Measurements from ENCODE around the gene DZIP1. TPM values are rescaled to one million over a fixed set of nuclear protein-coding genes. Genes with fewer than 3 reads are reported as not detected.
"Not testable (repeated sequence)": the region's sequence is repeated elsewhere in the genome, so short reads cannot be mapped to it uniquely, and the experiment has no call there.

DZIP1 gene, protein sequence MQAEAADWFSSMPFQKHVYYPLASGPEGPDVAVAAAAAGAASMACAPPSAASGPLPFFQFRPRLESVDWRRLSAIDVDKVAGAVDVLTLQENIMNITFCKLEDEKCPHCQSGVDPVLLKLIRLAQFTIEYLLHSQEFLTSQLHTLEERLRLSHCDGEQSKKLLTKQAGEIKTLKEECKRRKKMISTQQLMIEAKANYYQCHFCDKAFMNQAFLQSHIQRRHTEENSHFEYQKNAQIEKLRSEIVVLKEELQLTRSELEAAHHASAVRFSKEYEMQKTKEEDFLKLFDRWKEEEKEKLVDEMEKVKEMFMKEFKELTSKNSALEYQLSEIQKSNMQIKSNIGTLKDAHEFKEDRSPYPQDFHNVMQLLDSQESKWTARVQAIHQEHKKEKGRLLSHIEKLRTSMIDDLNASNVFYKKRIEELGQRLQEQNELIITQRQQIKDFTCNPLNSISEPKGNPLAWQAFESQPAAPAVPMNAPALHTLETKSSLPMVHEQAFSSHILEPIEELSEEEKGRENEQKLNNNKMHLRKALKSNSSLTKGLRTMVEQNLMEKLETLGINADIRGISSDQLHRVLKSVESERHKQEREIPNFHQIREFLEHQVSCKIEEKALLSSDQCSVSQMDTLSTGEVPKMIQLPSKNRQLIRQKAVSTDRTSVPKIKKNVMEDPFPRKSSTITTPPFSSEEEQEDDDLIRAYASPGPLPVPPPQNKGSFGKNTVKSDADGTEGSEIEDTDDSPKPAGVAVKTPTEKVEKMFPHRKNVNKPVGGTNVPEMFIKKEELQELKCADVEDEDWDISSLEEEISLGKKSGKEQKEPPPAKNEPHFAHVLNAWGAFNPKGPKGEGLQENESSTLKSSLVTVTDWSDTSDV
- 10 to 100 TPM; 24.8 to 36.7 (median 30.1) TPM for polyA plus RNA-seq (ENCODE audit: insufficient read length in 10 of 10)
- long read RNA-seq, donor 1, partial matches to known transcripts: 10 of 10 reads
- long read RNA-seq, donor 1, other reads (novel, unspliced or antisense): 0 of 10 reads
- long read RNA-seq, donor 2: 0 reads
- long read RNA-seq, donor 3: 0 reads
- long read RNA-seq, donor 4, partial matches to known transcripts: 13 of 14 reads
- long read RNA-seq, donor 4, other reads (novel, unspliced or antisense): 0 of 14 reads
- long read RNA-seq, donor 5, partial matches to known transcripts: 31 of 47 reads
- long read RNA-seq, donor 5, other reads (novel, unspliced or antisense): 14 of 47 reads
- long read RNA-seq, donor 6: 0 reads
- long read RNA-seq, donor 7: 0 reads
- long read RNA-seq, donor 8, partial matches to known transcripts: 7 of 8 reads
- long read RNA-seq, donor 8, other reads (novel, unspliced or antisense): 0 of 8 reads
- long read RNA-seq, donor 9: 0 reads

DNA sequence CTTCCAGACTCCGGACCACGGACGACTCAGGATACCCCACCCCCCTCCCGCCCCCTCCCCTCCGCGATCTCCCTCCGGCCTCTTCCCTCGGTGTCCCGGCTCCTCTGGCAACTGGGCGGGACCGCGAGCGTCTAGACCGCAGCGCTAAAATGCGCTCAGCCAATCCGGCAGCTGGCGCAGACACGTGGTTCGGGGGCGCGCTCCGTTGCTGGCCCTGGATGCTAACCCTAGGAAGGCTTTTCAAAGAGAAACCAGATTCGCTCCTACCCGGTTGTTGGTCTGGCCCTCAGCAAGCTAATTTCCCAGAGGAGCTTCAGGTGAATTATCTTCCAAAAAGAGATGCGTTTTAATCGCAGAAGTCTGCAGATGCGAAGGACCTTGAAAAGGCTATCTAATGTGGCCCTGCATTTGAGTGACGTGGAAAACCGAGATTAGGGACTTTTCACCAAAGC lies at the start of gene DZIP1:
Gene DZIP1 (minus strand): TSS at position 106 of the 452 bp plus-strand sequence. CDS start 2,677 bp downstream, outside the sequence.
- peak; percentile 82 to 93 (median 90) for DNase-seq

DNA sequence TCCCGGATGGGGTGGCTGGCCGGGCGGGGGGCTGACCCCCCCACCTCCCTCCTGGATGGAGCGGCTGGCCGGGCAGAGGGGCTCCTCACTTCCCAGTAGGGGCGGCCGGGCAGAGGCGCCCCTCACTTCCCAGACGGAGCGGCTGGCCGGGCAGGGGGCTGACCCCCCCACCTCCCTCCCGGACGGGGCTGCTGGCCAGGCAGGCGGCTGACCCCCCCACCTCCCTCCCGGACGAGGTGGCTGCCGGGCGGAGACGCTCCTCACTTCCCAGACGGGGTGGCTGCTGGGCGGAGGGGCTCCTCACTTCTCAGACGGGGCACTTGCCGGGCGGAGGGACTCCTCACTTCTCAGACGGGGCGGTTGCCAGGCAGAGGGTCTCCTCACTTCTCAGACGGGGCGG lies 46.5 kb upstream of the DZIP1 start:
- DNase-seq: not testable (repeated sequence)

DNA sequence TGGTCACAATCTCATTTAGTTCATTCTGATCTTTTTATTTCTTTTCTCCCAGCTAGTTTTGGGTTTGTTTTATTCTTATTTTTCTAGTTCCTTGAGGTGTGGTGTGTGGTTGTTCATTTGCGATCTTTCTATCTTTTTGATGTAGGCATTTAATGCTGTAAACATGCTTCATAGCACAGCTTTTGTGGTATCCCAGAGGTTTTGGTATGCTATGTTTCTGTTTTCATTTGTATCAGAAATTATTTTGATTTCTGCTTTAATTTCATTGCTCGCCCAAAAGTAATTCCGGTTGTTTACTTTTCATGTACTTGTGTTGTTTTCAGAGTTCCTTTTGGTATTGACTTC lies 45.0 kb upstream of the DZIP1 start:
- no peak for DNase-seq

DNA sequence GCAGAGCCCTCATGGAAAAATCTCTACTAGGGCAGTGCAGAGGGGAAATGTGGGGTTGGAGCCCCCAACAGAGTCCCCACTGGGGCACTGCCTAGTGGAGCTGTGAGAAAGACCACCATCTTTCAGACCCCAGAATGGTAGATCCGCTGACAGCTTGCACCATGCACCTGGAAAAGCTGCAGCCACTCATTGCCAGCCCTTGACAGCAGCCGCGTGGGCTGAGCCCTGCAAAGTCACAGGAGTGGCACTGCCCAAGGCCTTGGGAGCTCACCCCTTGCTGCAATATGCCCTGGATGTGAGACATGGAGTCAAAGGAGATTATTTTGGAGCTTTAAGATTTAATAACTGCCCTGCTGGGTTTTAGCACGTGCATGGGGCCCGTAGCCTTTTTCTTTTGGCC lies 40.5 kb upstream of the DZIP1 start:
- not testable (repeated sequence) for DNase-seq

DNA sequence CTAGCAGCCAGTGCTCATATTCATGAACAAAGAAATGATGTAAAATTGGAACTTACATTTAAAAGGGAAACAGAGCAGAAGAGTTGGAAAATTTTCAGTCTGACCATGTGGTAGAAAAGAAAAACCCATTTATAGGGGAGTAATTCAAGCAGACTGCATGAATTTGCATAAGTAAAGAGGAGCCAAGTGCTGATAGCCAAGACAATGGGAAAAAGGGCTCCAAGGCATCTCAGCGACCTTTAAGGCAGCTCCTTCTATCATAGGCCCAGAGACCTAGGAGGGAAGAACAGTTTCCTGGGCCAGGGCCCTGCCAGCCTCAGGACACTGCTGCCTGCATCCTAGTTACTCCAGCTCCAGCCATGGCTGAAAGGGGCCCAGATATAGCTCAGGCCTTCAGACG lies 39.9 kb upstream of the DZIP1 start:
- DNase-seq: no peak

DNA sequence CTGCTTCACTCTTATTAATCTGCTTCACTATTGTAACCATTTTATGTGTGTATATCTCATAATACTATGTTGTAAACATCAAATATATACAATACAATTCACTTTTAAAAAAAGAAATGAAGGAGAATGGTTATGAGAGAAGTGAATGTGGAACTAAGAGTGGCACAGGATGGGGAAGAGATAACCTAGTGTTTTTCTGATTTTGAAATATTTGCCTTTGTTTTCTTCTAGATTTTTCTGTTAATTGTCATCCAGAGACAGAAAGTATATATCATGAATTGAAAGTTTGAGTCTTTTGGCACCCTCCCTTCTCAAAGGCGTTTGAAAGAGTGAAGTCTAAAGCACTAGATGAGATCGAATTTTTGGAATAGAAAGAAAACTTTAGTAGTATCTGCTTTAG lies 35.2 kb upstream of the DZIP1 start:
- DNase-seq: no peak

DNA sequence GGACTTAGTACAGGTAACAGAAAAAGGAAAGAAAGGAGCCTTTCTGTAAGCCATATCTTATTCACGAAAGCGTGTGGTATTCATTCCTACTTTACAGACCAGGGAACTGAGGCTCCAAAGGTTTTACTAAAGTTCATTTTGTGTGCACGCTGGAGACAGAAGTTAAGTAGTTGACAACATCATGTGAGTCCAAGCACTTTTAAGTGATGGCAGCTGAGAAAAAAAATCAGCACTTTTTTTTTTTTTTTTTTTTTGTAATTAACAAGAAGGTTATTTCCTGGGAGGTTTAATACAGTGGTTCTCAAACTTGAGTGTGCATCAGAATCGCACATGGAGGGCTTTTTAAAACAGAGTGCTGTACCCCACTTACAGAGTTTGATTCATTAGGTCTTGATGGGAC lies 34.5 kb upstream of the DZIP1 start:
- no peak for DNase-seq

DNA sequence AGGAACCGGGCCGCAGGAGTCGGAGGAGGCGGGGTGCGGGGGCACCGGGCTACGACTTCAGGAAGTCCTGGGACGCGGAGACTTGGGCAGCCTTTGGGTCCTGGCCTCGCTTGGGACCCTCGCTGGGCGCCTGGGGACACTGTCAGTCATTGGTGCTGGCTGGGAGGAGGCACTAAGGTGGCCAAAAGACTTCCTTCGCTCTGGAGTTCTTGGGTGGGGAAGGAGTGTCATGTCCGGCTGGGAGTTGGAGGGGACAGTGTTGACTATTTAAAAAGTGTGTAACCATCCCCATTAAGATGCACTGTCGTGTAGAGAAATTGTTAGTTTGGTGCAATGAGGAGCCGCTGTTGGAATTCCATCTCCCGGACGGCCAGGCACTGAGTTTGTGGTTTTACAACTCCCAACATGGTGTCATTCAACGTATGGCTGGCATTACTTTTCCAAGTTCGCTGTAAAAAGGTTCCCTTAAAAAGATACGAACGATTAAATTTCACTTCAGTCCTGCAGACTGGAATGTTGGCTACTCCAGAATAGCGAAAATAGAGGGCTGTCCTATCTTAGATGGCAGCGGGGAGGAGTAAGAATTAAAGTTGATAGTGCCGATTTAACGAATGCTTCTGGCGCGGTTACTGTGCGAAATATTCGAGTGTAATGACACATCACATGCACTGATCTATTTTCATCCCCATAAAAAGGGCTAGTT lies 33.2 kb upstream of the DZIP1 start:
- DNase-seq: peak; percentile 24 to 65 (median 26)

DNA sequence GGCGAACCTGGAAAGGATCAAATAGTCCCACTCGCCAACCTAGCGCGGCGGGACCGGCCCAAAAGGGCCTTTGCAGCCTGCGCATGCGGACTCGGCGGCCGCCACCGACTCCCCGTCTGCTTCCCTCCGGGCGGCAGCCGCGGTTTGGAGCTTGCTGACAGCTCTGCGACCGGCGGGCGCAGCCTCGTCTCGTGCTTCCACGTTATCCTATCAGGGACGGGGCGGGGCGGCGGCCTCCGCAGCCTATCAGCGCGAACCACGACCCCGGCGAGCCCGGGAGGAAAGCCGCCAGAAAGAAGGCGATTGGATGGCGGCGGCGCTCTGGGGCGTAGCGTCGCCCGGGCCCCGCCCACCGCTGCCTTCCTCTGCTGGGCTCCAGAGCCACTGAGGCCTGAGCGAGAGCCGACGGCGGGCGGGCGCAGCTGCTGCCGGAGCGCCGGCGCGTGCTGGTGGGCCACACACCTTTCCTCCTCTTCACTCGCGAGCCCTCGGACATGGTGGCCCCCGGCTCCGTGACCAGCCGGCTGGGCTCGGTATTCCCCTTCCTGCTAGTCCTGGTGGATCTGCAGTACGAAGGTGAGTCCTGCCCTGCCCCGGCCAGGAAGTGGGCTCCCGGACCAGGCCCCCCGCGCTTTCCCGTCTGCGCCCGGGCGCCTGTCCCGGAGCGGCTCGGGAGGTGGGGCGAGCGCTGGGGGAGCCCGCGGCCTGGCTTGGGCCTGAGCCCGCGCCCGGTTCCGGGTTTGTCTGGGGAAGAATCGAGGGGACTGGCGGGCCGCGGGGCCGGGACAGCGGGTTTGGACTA lies 32.5 kb upstream of the DZIP1 start, which contains the start of gene DNAJC3:
Gene DNAJC3 (plus strand): TSS at position 378 of the 802 bp plus-strand sequence. CDS start 117 bp downstream, at position 495.
- peak; percentile 99 to 100 (median 99) for DNase-seq

DNA sequence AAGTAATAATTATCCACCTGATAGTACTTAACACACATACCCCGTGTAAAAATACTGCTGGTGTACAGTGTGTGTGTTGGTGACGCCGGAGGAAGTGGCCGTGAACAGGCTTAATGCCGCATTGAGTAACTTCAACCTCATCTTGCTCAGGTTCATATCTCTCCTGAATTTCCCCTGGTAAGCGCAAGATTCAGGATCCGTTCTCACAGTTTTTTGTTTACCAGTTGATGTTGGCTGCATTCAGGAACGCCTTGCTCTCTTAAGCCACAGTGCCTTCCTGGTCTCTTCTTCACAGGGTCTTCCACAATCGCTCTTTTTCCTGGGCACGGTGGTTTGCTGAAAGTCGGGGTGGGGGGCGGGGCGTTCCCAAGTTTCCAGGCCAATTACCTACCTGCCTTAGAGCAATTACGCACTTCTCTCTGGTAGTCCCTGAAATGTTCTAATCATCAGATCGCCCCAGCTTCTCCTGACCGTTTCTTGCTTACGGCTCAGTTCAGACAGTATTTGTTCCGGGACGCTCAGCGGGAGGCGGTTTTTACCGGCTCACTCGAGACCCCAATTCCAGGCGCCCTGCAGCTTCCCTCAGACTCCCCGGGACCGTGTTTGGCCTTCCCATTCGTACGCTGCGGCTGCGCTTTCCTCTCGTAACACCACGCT lies 31.7 kb upstream of the DZIP1 start:
- peak in 1 of 3 donors; percentile 6 for DNase-seq

DNA sequence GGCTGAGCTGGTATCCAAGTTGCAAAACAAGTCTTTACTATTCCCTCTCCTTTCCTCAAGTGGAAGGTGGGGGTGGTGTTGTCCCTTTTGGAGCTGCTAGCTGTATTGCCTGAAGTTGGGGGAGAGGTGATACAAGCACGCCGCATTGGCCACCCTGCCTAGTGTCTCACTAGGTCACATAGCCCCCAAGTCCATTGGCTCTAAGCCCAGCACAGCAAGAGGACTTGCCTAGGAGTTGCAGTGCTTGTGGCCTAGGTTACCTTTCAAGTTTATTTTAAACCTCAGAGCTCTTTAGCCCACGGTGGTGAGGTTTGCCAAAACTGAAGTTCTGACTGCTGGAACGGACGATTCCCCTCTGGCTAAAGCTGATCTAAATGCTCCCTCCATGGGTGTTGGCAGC lies 27.1 kb upstream of the DZIP1 start:
- no peak for DNase-seq

DNA sequence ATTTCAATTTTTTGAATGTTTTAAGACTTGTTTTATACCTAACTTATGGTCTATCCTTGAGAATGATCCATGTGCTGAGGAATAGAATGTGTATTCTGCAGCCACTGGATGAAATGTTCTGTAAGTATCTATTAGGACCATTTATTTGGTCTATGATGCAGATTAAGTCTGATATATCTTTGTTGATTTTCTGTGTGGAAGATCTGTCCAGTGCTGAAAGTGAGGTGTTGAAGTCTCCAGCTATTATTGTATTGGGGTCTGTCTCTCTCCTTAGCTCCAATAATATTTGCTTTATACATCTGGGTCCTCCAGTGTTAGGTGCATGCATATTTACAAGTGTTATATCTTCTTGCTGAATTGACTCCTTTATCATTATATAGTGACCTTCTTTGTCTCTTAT lies 22.7 kb upstream of the DZIP1 start:
- not testable (repeated sequence) for DNase-seq

DNA sequence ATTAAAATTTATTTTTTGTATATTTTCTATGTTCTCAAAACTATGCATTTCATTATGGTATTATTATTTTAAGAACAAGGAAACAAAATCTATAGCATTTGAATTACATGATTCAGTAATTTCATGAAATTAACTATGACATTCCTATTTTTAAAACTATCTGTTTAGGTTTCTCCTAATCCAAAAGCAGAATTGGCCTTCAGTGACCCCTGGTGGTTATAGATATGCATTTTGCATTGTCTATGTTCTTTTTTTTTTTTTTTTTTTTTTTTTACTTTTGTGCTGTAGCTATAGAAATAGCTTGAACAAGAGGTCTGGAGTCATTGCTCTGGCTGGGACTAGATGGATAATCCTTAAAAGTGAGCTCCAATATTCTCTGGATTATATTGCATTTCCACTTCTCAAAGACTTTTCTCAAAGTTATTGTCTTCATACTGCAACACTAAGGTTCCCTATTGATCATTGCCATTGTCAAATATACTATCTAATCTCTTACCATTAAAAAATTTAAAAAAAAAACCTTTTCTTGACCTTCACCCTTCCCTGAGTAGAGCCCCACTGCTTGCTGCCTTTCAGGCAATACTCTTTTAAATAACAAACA lies 16.6 kb upstream of the DZIP1 start:
- DNase-seq: peak; percentile 41 to 69 (median 46)

DNA sequence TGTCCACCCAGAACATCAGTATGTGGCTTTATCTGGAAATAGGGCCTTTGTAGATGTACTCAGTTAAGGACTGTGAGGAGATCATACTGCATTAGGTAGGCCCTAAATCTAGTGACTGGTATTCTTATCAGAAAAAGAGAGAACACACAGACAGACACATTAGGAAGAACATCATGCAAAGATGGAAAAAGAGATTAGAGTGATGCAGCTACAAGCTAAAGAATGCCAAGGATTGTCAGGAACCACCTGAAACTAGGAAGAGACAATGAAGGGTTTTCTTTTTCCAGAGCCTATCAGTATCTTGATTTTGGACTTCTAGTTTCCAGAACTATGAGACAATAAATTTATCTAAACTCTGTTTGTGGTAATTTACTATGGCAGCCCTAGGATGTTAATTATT lies 15.0 kb upstream of the DZIP1 start:
- no peak for DNase-seq

DNA sequence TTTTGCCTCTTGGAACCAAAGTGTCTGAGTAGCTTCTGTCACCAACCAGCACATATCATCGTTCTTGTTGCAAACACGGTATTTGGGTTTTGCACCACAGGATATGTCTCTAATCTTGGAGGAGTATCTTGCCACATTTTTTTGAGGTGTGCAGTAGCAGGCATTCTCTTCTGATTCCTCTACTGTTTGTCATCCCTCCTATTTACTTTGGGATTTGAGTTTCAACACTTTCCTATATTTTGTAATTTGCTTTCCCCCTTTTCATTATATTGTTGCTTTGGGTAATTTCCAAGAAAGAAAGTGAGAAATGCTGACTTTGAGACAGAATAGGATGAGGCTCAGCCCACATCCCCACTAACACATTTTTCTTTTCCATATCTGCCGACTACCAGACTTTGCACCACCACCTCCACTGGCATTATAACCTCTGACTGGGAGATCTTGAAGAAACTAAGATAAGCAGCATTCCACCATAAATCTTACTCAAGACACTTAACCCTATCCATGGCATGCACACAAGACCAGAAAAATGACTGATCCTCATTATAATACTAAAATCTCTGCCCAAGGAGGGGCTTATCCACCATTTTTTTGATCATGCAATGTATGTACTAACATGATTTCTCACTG lies 12.0 kb upstream of the DZIP1 start:
- DNase-seq: no peak

DNA sequence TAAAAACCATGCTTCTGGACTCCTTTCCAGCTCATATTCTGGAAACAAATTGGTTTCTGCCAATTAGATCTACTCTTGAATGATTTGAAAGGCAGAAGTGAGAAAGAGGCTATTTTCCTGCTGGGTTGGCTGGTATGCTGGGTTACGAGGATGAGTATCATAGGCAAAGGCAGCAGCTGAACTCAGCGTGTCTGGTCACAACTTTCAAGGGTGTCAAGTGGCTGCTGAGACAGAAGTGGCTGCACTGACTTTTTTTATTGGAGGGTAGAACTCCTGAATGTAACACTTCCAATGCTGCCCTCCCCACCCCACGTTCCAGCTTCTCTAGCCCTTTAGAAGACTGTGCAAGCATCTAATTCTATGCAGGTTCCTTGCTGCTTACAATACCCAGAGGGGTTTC lies 8.3 kb upstream of the DZIP1 start:
- DNase-seq: no peak

DNA sequence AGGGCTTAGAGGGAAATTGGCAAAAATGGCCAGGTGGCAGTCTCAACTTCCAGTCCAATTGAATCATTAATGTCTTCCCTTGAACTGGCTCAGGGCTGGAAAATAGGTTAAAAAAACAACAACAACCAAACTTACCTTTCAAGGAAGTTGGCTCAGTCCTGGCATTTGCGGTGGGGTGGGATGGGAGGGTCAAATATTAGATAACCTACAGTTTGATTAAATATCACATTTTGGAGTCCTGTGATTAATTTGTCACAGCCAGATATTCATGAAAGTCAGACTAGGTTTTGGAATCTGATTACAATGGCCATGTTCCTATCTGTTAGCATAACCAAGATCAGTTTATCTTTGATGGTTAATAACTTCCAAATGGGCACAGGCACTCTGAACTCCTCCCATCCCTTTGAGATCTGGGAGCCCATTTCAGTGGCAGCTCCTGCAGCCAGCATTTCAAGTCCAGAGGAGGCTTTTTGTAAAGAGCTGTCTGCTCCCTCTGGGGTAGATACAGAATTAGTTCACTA lies 7.8 kb upstream of the DZIP1 start:
- DNase-seq: no peak

DNA sequence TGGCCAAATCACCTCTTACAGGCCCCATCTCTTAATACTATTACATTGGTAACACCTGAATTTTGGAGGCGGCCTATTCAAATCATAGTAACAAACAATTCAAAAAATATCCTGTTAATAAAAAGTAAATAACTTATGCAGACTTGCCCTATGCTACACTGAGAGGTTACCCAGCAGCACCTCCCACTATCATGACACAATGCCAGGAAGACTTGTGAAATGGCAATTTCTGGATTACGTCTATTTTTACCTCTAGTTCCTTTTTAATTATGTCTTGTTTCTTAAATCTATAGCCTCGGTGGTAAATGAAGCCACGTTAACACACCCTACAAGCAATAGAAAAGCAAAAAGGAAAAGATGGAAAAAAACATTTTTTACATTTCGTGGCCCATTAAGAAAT lies 6.2 kb upstream of the DZIP1 start:
- no peak for DNase-seq
